Globus pallidus (tissue), 1 donor: ENCODE results near the gene CCSER1.
"Not testable (repeated sequence)": the region's sequence is repeated elsewhere in the genome, so short reads cannot be mapped to it uniquely, and the experiment has no call there.

Experiments used
- DNase-seq: peaks from one replicate; pipeline ENCODE4 v3.0.0-alpha.2; 2015; ENCODE audit warnings: low spot score

CCSER1 gene

DNA sequence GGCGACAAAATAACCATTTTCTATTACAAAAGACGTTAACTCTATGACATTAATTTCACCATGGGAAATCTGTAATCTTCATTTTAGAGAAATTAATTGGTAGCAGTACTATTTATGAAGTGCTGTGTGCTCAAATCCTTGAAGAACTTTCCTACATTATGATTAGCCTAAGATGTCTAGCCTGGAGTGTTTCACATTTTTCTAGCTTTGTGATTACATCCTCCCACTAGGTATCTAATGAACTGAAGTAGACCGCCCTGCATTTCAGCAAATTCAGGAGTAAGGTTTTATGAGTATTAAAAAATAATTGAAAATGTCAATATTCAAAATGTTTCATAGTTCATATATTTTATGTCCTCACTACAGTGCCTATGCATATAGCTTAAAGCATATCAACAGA is 713.1 kb downstream of the CCSER1 start:
- no peak for DNase-seq

DNA sequence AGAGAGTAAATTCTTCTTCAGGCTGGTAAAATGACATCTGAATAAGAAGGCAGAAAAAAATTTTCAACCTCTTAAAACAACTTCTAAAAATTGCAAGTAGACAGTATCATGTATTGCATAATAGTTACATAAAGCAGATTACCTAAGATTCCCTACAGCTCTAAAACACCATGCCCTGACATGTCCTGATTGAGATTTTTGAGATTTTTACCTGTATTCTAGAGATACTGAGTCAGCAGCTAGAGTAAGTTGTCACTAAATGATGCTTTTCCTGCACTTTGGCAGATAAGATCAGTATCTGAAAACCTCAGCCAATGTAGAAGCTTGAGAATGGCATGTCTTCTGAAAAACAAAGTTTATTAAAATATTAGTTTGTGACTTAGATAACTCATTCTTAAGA is 713.6 kb downstream of the CCSER1 start:
- no peak for DNase-seq

- no peak for DNase-seq
Observed at GRCh38 chr4:90841676-90842075, 714.5 kb downstream of the CCSER1 start.

DNA sequence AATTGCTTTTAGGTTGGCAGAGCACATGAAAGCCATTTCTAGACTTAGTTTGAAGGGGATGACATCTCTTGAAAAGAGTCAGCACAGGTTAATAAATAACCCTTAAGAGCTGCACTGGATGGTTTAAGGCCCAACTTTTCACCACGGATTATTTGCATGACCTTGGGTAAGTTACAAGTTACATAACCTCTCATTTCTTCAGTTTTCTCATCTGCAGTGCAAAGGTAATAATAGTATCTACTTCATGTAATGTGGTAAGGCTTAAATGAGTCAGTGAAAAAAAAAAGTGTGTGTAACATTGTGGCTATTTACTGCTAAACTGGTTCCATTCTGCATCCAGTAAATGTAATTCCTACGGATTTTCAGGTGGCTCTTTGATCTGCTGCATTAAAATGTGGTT is 715.8 kb downstream of the CCSER1 start:
- no peak for DNase-seq

- DNase-seq: no peak
Observed at GRCh38 chr4:90844241-90844640, 717.0 kb downstream of the CCSER1 start.

DNA sequence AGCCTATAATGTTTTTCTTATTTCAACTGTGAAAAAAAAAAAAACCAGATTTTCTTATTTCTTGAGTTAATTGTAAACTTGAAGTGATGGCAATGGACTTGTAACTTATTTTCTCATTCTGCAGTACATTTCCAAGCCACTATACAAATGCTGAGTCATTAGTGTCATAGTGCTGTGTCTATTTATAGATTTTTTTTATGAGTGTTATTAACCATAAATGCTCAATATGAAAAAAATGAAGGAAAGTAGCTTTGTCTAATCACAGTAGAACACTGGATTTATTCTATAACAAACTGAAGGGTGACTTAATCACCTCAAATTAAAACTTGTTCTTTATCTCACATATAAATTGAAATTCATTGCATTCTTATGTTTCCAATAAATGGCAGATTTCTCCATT is 718.6 kb downstream of the CCSER1 start:
- no peak for DNase-seq

DNA sequence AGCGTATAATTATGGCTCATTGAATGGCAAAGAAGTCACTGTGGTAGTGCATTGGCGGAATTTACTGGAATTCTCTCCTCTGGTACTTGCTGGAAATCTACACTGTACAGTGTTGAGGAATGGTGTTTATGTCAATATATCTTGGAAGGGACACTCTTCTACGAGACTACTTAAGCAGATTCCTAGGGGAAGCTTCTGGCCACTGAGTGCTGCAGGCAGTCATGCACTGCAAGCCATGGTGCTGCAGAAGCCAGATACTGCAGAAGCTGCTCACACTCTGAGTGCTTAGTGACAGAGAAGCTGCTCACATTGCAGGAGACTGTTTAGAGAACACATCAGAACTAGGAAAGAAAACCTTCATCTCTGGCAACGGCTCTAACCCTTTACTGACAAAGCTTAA is 725.0 kb downstream of the CCSER1 start:
- no peak for DNase-seq

DNA sequence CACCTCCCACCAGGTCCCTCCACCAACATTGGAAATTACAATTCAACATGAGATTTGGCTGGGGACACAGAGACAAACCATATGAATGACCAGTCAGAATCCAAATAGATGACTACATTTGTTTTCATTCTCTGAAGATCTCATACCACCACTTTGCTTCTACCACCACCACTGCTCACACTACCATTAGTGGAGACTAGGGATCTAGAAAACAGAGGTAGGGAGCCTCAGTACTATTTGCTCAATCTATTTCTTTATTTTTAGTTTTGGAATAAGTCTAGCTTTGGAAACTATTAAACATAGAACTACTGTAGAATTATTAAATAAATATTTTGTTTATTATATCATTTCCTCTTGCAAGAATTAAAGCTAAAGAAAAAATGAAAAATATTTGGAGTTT is 727.9 kb downstream of the CCSER1 start:
- DNase-seq: no peak

GRCh38 chr4:90857081-90857820 is 730.1 kb downstream of the CCSER1 start:
- no peak for DNase-seq

GRCh38 chr4:90875791-90876190 is 748.6 kb downstream of the CCSER1 start:
- DNase-seq: no peak

GRCh38 chr4:90876296-90876695 is 749.1 kb downstream of the CCSER1 start:
- no peak for DNase-seq

DNA sequence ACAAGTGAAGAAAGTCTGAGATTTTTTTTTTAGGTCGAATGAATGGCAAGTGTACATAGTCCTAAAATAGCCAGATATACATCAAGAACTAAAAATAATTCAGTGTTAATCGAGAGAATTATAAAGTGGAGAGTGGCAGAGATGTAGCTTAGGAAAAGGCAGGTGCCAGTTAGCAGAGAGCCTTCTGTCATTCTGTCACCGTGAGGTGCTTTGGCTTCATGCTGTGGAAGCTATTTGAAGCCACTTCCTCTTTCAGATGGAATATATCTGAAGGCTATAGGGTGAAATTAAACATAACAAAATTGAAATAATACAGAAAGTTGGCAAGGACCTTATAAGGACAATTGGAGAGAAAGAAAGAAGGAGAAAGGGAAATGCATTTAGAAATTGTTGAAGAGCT is 756.3 kb downstream of the CCSER1 start:
- DNase-seq: no peak

GRCh38 chr4:90888571-90888970 is 761.4 kb downstream of the CCSER1 start:
- DNase-seq: no peak

DNA sequence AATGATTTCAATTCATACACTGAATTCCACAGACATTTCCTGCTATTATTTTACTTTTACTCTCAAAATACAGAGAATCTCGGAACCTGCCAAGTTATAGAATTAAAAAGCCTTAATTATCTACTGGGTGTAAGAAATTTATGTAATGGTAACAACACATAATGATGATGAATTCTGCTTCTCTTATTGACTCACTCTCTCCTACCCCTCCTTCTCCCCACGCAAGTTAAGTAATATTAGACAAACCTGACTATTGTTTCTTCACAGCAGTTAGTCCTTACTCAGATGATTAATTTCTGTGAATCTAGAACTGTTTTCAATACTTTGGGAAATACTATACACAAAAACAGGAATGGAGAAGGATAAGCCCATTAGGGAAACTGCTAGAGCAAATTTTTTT is 762.0 kb downstream of the CCSER1 start:
- DNase-seq: no peak

- DNase-seq: not testable (repeated sequence)
Observed at GRCh38 chr4:90903413-90903812, 776.2 kb downstream of the CCSER1 start.

DNA sequence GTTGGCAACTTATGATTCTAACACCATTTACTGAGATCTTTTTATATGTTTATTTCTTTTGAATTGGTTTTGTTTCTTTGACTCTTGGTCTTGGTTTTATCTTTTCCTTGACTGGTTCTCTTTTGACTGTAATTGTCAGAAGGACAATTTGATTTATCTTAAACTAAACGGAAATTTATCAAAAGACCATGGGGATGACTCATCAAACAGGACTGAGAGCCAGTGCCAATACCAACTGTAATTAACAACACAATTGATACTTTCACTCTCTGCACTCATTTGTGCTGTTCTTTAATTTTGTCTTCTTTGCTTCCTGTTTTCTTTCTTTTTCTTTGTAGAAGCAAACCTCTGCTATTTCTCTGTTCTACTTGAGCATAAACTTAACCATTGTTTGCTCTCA is 776.8 kb downstream of the CCSER1 start:
- no peak for DNase-seq

DNA sequence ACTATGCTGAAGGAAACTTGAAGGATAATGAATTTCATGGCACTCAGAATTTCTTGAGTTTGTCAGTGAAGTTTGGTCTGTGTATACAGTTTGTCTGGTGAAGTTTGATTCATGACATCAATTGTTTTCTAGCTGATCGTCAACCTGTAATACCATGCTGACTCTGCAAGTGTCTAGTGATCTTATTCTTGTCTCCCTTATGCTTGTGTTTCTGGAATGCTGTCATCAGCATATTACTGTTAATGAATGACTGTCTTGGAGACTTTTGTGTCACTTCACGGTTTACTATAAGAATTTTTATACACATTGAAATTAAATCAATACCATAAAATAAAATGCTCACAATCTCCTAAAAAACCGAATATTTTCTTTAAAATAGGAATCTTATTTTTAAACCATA is 779.0 kb downstream of the CCSER1 start:
- no peak for DNase-seq

GRCh38 chr4:90911724-90912434 is 784.7 kb downstream of the CCSER1 start:
- not testable (repeated sequence) for DNase-seq

GRCh38 chr4:90922174-90922573 is 795.0 kb downstream of the CCSER1 start:
- no peak for DNase-seq

- no peak for DNase-seq
Observed at GRCh38 chr4:90926957-90927356, 799.8 kb downstream of the CCSER1 start.

GRCh38 chr4:90943311-90943710 is 816.1 kb downstream of the CCSER1 start:
- DNase-seq: no peak

DNA sequence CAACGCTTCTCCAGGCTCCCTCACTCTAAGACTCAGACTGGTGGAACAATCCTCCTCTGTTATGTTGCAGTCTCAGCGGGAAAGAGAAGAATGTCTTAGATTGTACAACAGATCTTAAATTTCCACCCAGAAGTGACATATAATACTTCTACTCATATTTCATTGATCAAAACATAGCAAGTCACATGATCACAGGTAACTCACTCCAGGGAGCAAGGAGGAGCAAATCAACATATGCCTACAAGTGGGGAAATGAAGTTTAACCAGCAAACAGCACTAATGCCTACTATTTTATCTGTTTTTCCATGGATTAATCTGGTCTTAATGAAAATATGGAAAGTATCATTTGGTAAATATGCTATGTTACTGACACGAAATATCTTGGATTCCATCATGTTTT is 819.8 kb downstream of the CCSER1 start:
- no peak for DNase-seq

- no peak for DNase-seq
Observed at GRCh38 chr4:90950385-90950841, 823.2 kb downstream of the CCSER1 start.

DNA sequence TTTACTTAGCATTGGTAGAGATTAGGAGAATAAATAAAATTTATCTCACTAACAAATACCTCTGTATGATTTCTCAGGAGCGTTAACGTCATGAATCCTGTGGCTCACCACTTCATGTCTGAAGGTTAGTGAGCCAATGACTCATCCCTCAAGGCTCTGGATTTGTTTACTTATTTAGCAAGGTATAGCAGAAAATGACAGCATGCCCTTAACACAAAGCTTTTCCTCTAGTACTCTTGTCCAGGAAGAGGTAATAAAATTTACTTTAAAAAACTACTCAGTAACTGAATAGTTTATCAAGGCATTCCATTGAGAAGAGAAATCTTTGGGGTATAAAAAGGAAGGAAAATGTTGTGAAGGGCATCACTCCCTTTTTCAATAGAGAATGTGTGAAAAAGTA is 823.8 kb downstream of the CCSER1 start:
- no peak for DNase-seq
